Activated CD4-positive, alpha-beta T cell treated with anti-CD3 and anti-CD28 coated beads, Interleukin-2, Interleukin-4, amounts not matched to agents 100 ng/mL and 50 ng/mL, durations not matched to agents 16 hours and 8 hours (primary cell): ENCODE results near the gene LMTK2.
"Not testable (repeated sequence)": the region's sequence is repeated elsewhere in the genome, so short reads cannot be mapped to it uniquely, and the experiment has no call there.

Experiments used
- DNase-seq: peaks from one replicate; pipeline ENCODE4 v3.0.0-alpha.2; 2020; ENCODE audit warnings: low spot score

The LMTK2 gene

DNA sequence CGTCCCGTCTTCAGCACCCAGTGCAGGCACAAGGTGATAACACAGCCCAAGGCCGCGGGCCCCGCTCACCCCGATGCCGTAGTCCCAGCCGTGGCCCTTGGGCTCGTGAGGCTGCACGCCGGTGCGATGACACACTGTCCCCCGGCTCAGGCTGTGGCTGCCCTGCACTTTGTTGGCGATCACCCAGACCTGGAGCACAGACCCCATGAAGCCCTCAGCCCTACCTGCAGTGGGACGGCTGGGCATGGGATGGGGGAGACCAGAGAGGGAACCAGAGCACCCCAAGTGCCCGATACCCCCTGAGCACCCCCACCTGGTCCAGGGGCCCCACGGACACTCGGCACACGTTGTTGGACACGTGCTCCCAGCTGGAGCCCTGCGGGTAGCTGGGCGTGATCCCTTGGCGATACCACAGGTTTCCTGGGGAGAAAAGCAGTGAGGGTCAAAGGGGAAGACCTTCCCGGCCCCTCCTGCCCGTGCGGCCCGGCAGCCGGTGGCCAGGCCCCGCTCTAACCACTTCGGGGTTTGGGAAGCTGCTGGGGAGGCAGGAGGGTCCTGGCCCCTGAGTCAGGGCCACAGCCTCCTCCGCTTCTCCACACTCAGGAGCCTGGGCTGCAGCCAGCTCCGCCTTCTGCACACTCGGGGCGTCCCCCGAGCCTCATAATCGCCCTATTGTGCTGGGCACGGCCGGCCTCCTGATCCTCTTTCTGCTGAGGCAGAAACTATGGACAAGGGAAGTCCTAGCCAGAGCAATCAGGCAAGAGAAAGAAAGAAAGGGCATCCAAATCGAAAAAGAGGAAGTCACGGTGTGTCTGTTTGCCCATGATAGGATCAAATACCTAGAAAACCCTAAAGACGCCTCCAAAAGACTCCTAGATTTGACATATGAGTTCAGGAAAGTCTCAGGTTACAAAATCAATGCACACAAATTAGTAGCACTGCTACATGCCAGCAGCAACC, 111.2 kb downstream of the LMTK2 start:
- no peak for DNase-seq

- DNase-seq, result not testable (repeated sequence)
Observed at GRCh38 chr7:98219382-98219781, 112.7 kb downstream of the LMTK2 start.

- DNase-seq, result no peak
Observed at GRCh38 chr7:98221611-98222532, 115.2 kb downstream of the LMTK2 start.

- no peak for DNase-seq
Observed at GRCh38 chr7:98222533-98223195, 116.0 kb downstream of the LMTK2 start.

GRCh38 chr7:98223351-98223897, 116.8 kb downstream of the LMTK2 start:
- DNase-seq, result no peak

- DNase-seq, result no peak
Observed at GRCh38 chr7:98223898-98224700, 117.4 kb downstream of the LMTK2 start.

- DNase-seq, result no peak
Observed at GRCh38 chr7:98224701-98225181, 118.1 kb downstream of the LMTK2 start.

DNA sequence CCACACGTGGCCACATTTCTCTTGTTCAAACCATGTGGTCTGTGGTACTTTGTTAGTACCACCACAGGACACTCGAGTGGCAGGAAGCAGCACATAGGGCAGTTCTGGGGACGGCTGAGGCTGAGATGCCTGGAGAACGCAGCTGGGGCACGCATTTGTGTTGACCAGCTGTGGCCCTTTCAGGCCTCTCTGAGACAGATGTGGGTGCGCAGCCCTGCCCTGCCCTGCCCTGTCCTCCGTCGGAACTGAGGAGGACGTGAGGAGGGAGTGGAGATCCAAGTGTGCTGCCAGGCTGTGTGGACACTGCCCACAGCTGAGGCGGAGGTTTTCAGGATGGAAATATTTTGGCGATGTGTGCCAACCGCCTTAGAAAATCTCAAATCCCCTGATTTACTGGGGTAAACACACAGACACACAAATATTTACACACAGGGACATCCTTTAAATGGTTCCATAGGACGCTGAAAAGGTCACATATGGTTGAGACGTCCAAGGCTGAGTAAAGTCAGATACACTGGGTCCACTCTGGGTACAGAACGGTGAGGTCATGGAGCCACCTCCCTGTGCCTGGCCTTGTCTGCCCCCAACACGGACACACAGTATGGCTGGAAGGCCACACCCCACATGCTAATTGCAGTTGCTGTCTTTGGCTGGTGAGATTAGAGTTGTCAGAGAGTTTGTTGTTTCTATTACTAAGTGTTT, 119.4 kb downstream of the LMTK2 start:
- DNase-seq, result no peak

GRCh38 chr7:98227939-98228338, 121.3 kb downstream of the LMTK2 start:
- no peak for DNase-seq

- DNase-seq, result no peak
Observed at GRCh38 chr7:98228801-98229200, 122.1 kb downstream of the LMTK2 start.

GRCh38 chr7:98229441-98229840, 122.8 kb downstream of the LMTK2 start:
- no peak for DNase-seq

- no peak for DNase-seq
Observed at GRCh38 chr7:98229991-98230745, 123.5 kb downstream of the LMTK2 start.

DNA sequence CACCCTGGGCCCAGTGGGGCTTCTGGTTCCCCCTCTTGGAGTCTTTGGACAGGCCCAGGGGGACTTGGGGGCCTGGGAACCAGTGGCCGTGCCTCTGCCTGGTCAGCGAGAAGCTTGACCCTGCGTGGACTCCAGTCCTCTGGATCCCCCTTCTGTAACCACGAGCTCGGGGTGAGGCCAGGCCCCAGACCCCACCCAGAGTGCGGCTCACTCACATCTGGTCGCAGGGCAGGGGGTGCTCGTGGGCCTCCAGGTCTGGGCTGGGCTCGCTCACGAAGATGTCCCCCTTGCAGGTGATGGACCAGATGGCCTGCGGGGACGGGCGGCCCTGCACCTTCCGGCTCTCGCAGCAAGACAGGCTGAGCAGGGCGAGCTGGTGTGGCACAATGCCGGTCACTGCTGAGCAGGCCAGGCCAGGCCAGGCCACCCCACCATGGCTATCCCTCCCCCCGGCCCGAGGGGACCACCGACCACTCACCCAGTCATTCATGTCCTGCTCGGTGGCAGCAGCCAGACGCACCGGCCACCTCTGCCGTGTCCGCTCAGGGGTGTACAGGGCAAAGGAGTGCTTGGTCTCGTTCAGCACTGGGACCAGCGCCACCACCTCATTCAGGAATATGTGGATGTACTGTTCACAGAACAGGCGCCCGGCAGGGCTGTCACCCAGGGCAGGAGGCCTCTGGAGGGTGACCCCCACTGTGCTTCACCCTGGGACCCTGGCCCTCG, 124.2 kb downstream of the LMTK2 start:
- DNase-seq, result no peak

DNA sequence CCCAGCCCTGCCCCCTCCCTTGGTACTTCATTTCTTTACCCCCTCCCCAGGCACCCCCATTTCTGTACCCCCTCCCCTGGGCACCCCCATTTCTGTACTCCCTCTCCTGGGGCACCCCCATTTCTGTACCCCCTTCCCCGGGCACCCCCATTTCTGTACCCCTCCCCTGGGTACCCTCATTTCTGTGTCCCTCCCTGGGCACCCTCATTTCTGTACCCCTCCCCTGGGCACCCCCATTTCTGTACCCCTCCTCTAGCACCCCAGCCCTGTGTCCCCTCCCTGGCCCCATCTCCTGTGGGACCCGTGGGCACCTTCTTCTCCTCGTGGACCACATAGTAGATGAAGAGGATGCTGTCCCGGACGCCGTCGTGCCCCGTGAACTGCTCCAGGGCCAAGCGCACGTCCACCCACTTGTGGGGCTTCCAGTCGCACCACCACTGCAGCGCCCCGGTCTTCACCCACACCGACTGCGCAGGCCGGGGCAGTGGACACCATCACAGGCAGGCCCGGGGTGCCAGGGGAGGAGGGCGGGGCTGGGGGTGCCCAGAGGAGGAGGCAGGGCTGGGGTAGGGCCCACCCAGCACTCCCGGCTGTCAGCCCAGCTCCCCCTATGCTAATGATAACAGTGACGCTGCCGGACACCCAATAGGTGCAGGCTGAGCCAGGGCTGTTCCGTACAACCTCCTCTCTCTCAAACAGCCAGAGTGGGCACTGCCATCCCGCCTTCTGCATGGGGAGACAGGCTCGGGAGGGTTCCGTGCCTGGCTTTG, 125.0 kb downstream of the LMTK2 start:
- DNase-seq, result no peak

DNA sequence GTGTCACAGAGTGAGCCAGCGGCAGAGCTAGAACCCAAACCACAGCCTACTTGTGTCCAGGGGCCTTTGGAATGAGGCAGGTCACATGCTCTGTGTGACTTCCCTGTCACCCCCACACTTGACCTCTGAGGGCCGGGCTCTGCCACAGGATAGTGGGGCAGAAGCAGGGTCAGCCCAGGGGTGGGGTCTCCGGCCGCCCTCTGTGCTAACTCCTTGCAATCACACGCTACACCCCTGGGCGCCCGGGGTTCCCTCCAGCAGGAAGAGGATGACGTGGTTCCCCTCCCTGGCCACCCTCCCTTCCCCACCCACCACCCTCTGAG, 125.6 kb downstream of the LMTK2 start:
- no peak for DNase-seq

DNA sequence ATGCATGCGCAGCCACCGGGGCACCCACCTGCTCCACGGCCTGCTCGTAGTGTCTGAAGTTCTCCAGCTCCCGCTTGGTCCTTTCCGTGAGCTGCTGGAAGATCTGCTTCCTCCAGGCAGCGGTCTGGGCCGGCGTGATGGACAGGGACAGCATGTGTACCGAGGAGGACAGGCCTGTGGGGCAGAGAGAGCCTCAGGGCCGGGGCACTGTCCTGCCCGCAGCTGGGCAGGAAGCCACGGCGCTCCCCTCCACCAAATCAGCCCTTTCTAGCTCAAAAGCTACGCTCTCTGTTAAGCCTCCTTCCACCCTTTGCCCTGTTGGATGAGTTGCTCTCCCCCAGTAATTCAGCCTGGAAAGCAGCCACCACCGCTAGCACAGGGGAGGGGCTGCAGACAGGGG, 126.1 kb downstream of the LMTK2 start:
- no peak for DNase-seq

DNA sequence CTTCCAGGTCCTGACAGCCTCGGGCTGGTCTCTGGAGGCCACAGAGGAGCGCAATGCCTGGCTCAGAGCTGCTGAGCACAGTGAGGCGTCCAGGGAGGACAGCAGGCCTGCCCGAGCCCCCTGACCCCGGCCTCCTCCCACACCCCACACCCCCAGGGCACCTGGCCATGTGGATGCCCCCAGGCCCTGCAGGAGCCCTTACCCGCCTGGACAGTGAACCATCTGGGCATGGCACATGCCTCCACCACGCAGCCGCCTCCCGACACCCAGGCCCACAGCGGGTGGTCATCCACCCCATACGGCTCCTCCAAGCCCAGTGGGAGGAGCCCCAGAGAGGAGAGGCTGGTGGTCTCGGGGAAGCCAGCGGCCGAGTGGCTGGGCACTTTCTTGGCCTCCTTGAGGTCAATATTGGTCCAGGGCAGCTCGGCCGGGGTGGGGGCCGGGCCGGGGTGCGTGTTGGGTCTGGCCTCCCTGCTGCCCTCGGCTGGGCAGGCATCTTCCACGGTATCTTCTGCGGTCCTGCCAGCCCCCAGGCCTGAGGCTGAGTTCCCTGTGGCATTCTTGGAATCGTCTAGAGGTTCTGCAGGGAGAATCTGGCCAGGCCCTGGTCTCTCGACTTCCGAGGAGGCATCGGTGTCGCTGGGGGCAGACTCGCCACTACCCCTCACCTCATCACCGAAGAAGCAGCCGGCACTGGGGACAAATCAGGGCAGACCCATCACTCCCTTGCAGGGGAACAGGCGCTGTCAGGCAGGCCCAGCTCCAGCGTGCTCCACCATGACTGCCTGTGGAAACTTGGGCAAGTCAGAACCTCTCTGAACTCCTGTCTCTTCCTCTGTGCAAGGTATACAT, 126.8 kb downstream of the LMTK2 start:
- DNase-seq, result no peak
